Measurements from ENCODE around the gene CMIP.

GRCh38 chr16:81676066-81676882 is 231.7 kb downstream of the CMIP start:
- TF ChIP-seq, protein P1, sequence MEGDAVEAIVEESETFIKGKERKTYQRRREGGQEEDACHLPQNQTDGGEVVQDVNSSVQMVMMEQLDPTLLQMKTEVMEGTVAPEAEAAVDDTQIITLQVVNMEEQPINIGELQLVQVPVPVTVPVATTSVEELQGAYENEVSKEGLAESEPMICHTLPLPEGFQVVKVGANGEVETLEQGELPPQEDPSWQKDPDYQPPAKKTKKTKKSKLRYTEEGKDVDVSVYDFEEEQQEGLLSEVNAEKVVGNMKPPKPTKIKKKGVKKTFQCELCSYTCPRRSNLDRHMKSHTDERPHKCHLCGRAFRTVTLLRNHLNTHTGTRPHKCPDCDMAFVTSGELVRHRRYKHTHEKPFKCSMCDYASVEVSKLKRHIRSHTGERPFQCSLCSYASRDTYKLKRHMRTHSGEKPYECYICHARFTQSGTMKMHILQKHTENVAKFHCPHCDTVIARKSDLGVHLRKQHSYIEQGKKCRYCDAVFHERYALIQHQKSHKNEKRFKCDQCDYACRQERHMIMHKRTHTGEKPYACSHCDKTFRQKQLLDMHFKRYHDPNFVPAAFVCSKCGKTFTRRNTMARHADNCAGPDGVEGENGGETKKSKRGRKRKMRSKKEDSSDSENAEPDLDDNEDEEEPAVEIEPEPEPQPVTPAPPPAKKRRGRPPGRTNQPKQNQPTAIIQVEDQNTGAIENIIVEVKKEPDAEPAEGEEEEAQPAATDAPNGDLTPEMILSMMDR (IDR thresholded peaks at IDR 0.05) = no peak
- no peak for TF ChIP-seq POLR2A (IDR thresholded peaks at IDR 0.05)

Data from right lobe of liver (tissue), 4 donors.